22Rv1 (cell line): ENCODE measurements around the gene NQO1.

ENCODE experiments used
- CTCF ChIP-seq: fragments of 450-650 bp; IDR thresholded peaks from 2 replicates; pipeline ENCODE4 v1.5.1; 2017; ENCODE audit warnings: mild to moderate bottlenecking
- ZFX ChIP-seq: fragments of 450-650 bp; IDR thresholded peaks from 2 replicates; pipeline ENCODE4 v1.6.1; 2017; ENCODE audit warnings: antibody characterized with exemption, borderline replicate concordance

GRCh38 chr16:69709456-69710084 is 16.8 kb downstream of the NQO1 start:
- TF ChIP-seq CTCF, result peak; percentile 79
- TF ChIP-seq ZFX, result no peak
